OCI-LY3 (cell line): ENCODE results near the gene MTA2.

ENCODE experiments used
- CTCF ChIP-seq: fragments of 200-600, 300-600 bp; sonication (generic); IDR thresholded peaks from 2 replicates; pipeline ENCODE4 v1.5.1; 2014; ENCODE audit warnings: antibody characterized with exemption, low read length, low read depth
- EZH2phosphoT487 ChIP-seq: fragments of 200-600 bp; shearing (Covaris generic); IDR thresholded peaks from 2 replicates; pipeline ENCODE4 v1.6.1; 2018; ENCODE audit warnings: antibody characterized with exemption, mixed run types, low read depth

GRCh38 chr11:62558669-62559068, 43.0 kb downstream of the MTA2 start:
- TF ChIP-seq CTCF (no peak), EZH2phosphoT487 (no peak)
